ENCODE data around the gene CEP112. TPM values are rescaled to one million over a fixed set of nuclear protein-coding genes. Genes with fewer than 3 reads are reported as not detected.

CEP112 gene
- total and polyA plus RNA-seq, 9 of the 15 experiments (the other 6 are each of a cell fraction or from before 2014, with no cell fraction given) = 0.84 TPM; not detected in 8

GRCh38 chr17:65888649-65889048 lies 303.3 kb downstream of the CEP112 start:
- in situ Hi-C loops (cut with MboI) = no loop called here

More at GRCh38 chr17:65888649-65889048, 303.3 kb downstream of the CEP112 start:
- ChIA-PET POLR2A (interaction anchor here (0.5 to 0.6 kb wide), 2 partner anchors 100 to 1435 kb away, joined by 3 read pairs; no protein-coding TSS in a partner anchor), CTCF (ENCODE audit: low intra/inter-chr PET ratio) (no interaction called here)
- intact Hi-C loops (cut with micrococcal nuclease) = no loop called here
- Histone ChIP-seq H3K9me1 (ENCODE audit: control insufficient read depth, insufficient read depth, low read length) (no peaks in the 10 kb centered on the region), H3K4me1 (replicated peaks in 1 of 2; ENCODE audit: control insufficient read depth in 2 of 2, insufficient read depth in 2 of 2, low read length in 2 of 2) (no peaks in the 10 kb centered on the region), H3K9ac (ENCODE audit: insufficient read depth in 1 of 2, low read depth in 2 of 2, low read length in 2 of 2) (no peak overlapping the region), H3K9me3 (replicated peaks; ENCODE audit: control insufficient read depth, insufficient read depth, low read depth, low read length) (no peaks in the 10 kb centered on the region), H3K27me3 (ENCODE audit: control insufficient read depth in 2 of 2, insufficient read depth in 2 of 2, low read length in 2 of 2) (no peaks in the 10 kb centered on the region), H3K4me2 (ENCODE audit: insufficient read depth, low read length) (no peak overlapping the region), H2AFZ (ENCODE audit: low read depth, low read length) (no peak overlapping the region), H3K4me3 (no peak overlapping the region), H3K36me3 (ENCODE audit: control insufficient read depth, insufficient read depth, low read length) (no peaks in the 10 kb centered on the region), H4K20me1 (replicated peaks; ENCODE audit: control insufficient read depth, insufficient read depth, low read length) (no peaks in the 10 kb centered on the region), H3K79me2 (ENCODE audit: control insufficient read depth, insufficient read depth, low read length) (no peaks in the 10 kb centered on the region), H3K27ac (ENCODE audit: extremely low read depth, low read depth, low read length) (no peak overlapping the region)
- FAIRE-seq (no peak), ATAC-seq (no peak), DNase-seq (ENCODE audit: extremely low read depth in 1 of 4, low spot score in 3 of 4) (no peak)
- no peak for TF ChIP-seq PRMT5 (CRISPR knock-in tag; IDR thresholded peaks at IDR 0.05)
- TF ChIP-seq DACH1 (IDR thresholded peaks at IDR 0.05; ENCODE audit: partially characterized antibody) = no peak
- no peak for TF ChIP-seq EZH2 (IDR thresholded peaks at IDR 0.05; ENCODE audit: borderline replicate concordance, low read depth, low read length)
- TF ChIP-seq FOSL1 (tag; conservative IDR thresholded peaks at IDR 0.05) = no peak
- no peak for TF ChIP-seq MAFG (tag; conservative IDR thresholded peaks at IDR 0.05)
- TF ChIP-seq ZBTB49 (CRISPR knock-in tag; IDR thresholded peaks at IDR 0.05; ENCODE audit: borderline replicate concordance) = no peak
- TF ChIP-seq U2AF2 (optimal IDR thresholded peaks at IDR 0.05; ENCODE audit: low read depth, low read length) = no peak
- TF ChIP-seq ZBTB1 (CRISPR knock-in tag; IDR thresholded peaks at IDR 0.05; ENCODE audit: borderline replicate concordance, low read depth) = no peak
- BruUV-seq (replicated peaks) = no TSS peak
- 0% methylated on average over 4 of the region's 4 CpGs for WGBS (ENCODE audit: insufficient coverage, low coverage, missing lambda C conversion rate)
